ENCODE data around the gene ZNF598.

DNA sequence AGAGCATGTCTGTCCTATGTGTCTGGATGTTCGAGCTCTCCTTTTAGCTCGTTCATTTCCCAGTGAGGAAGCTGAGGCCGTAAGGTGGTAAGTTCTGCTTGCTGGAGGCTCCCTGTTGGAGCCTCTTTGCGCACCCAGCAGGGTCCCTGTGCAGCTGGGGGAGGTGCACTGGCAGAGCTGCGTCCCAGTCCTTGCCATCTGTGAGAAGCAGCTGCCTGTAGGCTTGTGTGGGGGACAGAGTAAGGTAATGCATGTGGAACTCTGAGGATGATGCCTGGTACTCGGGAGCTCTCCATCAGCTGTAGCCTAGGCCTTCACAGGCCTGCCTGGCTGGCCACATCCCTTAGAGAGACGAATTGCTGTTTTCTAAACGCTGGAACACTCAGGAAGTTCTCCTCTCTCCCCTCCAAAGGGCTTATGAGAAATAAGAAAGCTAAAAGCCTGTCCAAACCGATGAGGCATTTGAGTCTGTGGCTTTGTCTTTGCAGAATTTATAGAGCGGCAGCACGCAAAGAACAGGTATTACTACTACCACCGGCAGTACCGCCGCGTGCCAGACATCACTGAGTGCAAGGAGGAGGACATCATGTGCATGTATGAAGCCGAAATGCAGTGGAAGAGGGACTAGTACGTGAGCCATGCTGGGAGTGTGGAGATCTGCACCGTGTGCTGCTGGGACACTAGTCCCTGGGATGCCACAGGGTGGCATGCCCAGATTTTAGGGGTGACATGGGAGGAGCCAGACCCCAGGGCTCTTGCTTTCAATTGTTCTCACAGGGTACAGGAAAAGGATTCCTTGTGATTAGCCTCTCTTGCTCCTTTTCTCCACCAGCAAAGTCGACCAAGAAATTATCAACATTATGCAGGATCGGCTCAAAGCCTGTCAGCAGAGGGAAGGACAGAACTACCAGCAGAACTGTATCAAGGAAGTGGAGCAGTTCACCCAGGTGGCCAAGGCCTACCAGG is 48.7 kb downstream of the ZNF598 start:
- TF ChIP-seq POLR2AphosphoS5 (IDR thresholded peaks at IDR 0.05; ENCODE audit: low read depth) (peak; percentile 80), EZH2 (IDR thresholded peaks at IDR 0.05; ENCODE audit: low read depth, unreplicated experiment) (no peak), EZH2phosphoT487 (IDR thresholded peaks at IDR 0.05; ENCODE audit: unreplicated experiment) (no peak), STAT1 (IDR thresholded peaks at IDR 0.05; ENCODE audit: unreplicated experiment) (no peak), JUNB (IDR thresholded peaks at IDR 0.05; ENCODE audit: unreplicated experiment) (no peak)
- TF ChIP-seq, protein P1, sequence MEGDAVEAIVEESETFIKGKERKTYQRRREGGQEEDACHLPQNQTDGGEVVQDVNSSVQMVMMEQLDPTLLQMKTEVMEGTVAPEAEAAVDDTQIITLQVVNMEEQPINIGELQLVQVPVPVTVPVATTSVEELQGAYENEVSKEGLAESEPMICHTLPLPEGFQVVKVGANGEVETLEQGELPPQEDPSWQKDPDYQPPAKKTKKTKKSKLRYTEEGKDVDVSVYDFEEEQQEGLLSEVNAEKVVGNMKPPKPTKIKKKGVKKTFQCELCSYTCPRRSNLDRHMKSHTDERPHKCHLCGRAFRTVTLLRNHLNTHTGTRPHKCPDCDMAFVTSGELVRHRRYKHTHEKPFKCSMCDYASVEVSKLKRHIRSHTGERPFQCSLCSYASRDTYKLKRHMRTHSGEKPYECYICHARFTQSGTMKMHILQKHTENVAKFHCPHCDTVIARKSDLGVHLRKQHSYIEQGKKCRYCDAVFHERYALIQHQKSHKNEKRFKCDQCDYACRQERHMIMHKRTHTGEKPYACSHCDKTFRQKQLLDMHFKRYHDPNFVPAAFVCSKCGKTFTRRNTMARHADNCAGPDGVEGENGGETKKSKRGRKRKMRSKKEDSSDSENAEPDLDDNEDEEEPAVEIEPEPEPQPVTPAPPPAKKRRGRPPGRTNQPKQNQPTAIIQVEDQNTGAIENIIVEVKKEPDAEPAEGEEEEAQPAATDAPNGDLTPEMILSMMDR (conservative IDR thresholded peaks at IDR 0.05; ENCODE audit: low read depth in 2 of 2): no peak

All from GM23338 (cell line).